OCI-LY3 (cell line): Measurements from ENCODE around the gene RPS6KA1.

Source experiments
- CTCF ChIP-seq: fragments of 200-600, 300-600 bp; sonication (generic); IDR thresholded peaks from 2 replicates; pipeline ENCODE4 v1.5.1; 2014; ENCODE audit warnings: antibody characterized with exemption, low read length, low read depth
- EZH2phosphoT487 ChIP-seq: fragments of 200-600 bp; shearing (Covaris generic); IDR thresholded peaks from 2 replicates; pipeline ENCODE4 v1.6.1; 2018; ENCODE audit warnings: antibody characterized with exemption, mixed run types, low read depth

DNA sequence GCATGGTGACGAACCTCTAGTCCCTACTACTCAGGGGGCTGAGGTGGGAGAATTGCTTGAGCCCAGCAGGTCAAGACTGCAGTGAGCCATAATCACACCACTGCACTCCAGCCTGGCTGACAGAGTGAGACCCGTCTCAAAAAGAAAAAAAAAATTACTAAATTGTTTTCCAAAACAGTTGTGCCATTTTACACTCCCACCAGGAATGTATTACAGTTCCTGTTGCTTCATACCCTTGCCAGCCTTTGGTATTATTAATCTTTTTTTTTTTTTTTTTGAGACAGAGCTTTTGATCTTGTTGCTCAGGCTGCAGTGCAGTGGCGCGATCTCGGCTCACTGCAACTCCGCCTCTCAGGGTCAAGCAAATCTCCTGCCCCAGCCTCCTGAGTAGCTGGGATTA lies 55.9 kb downstream of the RPS6KA1 start:
- TF ChIP-seq CTCF: no peak
- TF ChIP-seq EZH2phosphoT487: no peak
